CD4-positive, alpha-beta T cell treated with Interleukin-1 beta for 1 hour (primary cell): ENCODE results near the gene PUS10.
"Not testable (repeated sequence)": the region's sequence is repeated elsewhere in the genome, so short reads cannot be mapped to it uniquely, and the experiment has no call there.

Source experiments
- DNase-seq, 2 donors: peaks; one replicate each; pipeline ENCODE4 v3.0.0-alpha.2; 2020 to 2022

Gene PUS10

GRCh38 chr2:60925994-60926740 lies 91.9 kb downstream of the PUS10 start:
- DNase-seq = no peak

- DNase-seq = no peak
Observed at GRCh38 chr2:60907329-60907728, 110.7 kb downstream of the PUS10 start.

DNA sequence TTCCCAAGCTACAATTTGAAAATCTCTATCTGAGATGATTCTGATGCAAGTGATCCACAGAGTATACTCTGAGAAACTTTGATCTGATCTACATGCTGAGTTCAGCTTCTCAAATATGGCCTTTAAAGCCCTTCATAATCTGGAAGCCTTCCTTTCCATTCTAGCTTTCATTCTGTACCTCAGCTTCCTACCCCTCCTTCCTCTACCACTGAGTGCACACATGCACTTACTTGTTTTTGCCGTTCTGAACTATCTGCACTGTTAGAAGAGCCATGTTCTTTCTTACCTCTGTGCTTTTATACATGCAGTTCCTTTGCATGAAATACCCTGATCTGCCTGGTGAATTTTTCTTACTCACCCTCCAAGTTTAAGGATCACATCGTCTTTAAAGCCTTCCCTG lies 111.7 kb downstream of the PUS10 start:
- DNase-seq = no peak

- DNase-seq = not testable (repeated sequence)
Observed at GRCh38 chr2:60905867-60906266, 112.2 kb downstream of the PUS10 start.

DNA sequence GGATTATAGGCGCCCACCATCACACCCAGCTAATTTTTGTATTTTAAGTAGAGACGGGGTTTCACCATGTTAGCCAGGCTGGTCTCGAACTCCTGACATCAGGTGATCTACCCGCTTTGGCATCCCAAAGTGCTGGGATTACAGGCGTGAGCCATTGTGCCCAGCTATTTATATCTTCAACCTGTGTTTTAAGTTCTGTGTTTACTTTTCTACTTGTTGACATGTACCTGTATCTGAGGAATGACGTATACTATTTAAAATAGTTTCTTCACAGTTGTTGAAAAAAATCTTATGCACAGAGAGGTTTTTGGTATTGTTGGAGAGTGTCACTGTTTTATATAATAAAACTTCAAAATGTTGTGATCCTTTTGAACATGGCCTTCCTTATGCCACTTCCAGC lies 116.8 kb downstream of the PUS10 start:
- DNase-seq = not testable (repeated sequence)

DNA sequence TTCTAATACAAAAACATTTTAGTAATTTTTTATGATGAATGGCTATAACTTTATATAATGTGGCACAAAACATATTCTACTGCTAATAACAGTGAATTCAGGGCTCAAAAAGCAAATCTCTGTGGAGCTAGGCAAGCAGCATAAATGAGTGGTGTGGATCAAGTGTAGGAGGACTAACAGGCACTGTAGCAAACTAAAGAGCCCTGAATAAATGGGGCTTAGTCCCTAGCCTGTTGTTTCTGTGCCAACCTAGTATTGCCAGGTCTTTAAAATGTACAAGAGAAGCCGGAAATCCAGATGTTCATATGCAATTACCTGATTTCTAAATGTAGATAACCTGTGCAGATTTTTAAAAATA lies 118.2 kb downstream of the PUS10 start:
- DNase-seq = no peak

GRCh38 chr2:60899230-60899891 lies 118.7 kb downstream of the PUS10 start:
- DNase-seq = peak in 1 of 2 donors; percentile 23

GRCh38 chr2:60898567-60898966 lies 119.5 kb downstream of the PUS10 start:
- no peak for DNase-seq
